Smooth muscle cell (in vitro differentiated cells): ENCODE measurements around the gene ADRA1B. TPM values are rescaled to one million over a fixed set of nuclear protein-coding genes. Genes with fewer than 3 reads are reported as not detected.

Source experiments
- DNase-seq: peaks from one replicate; lab custom pipeline; 2025; ENCODE audit not compliant: unreplicated experiment; lab: John Stamatoyannopoulos, UW
- H2AFZ ChIP-seq: fragments of 200-600 bp; sonication (generic); 2 replicates; pipeline ENCODE4 v1.6.0; 2016; ENCODE audit warnings: antibody characterized with exemption, low read depth, mild to moderate bottlenecking
- H3F3A ChIP-seq: fragments of 200-600 bp; sonication (generic); 2 replicates; pipeline ENCODE4 v1.6.0; 2017; ENCODE audit warnings: antibody characterized with exemption, low read depth
- H3K27ac ChIP-seq: fragments of 200-600 bp; sonication (generic); 2 replicates; pipeline ENCODE4 v1.5.1; 2016; ENCODE audit warnings: low read depth, mild to moderate bottlenecking
- H3K27me3 ChIP-seq: fragments of 200-600 bp; sonication (generic); 2 replicates; pipeline ENCODE4 v1.6.1; 2016; ENCODE audit warnings: low read depth, mild to moderate bottlenecking
- H3K36me3 ChIP-seq: fragments of 200-600 bp; sonication (generic); 2 replicates; pipeline ENCODE4 v1.5.1; 2016; ENCODE audit warnings: low read depth
- H3K4me1 ChIP-seq: fragments of 200-600 bp; sonication (generic); 2 replicates; pipeline ENCODE4 v1.5.1; 2016; ENCODE audit warnings: low read depth
- H3K4me2 ChIP-seq: fragments of 200-600 bp; sonication (generic); 2 replicates; pipeline ENCODE4 v1.6.0; 2016; ENCODE audit warnings: mild to moderate bottlenecking
- H3K4me3 ChIP-seq: fragments of 200-600 bp; sonication (generic); 2 replicates; pipeline ENCODE4 v1.5.1; 2016; ENCODE audit warnings: mild to moderate bottlenecking
- H3K79me2 ChIP-seq: fragments of 200-600 bp; sonication (generic); 2 replicates; pipeline ENCODE4 v1.6.0; 2016; ENCODE audit warnings: low read depth, mild to moderate bottlenecking
- H3K9ac ChIP-seq: fragments of 200-600 bp; sonication (generic); 2 replicates; pipeline ENCODE4 v1.6.0; 2016; ENCODE audit warnings: low read depth
- H3K9me3 ChIP-seq: fragments of 200-600 bp; sonication (generic); replicated peaks from 2 replicates; pipeline ENCODE4 v1.5.1; 2016; ENCODE audit warnings: low read depth
- H4K20me1 ChIP-seq: fragments of 200-600 bp; sonication (generic); 2 replicates; pipeline ENCODE4 v1.6.0; 2016; ENCODE audit warnings: low read depth
- WGBS: methylation state at CpG from one replicate; pipeline ENCODE4 v1.1.7; 2016; ENCODE audit warnings: low lambda C conversion rate; 5-methylcytosine and 5-hydroxymethylcytosine counted together
- polyA plus RNA-seq: library from polyadenylated mRNA; unstranded; fragments of >200 nt; fragmentation: Nextera tagmentation; extraction: Ambion mirVana; gene quantifications from 2 replicates; pipeline ENCODE4 v1.2.1, GENCODE V29; 2016
- total RNA-seq: library from RNA; depleted of rRNA; stranded (reverse); fragments of >200 nt; gene quantifications from 2 replicates; pipeline ENCODE4 v1.2.3, GENCODE V29; 2014
- TF ChIP-seq, protein P1 (sequence below): fragments of 200-600 bp; sonication (generic); IDR thresholded peaks from 2 replicates; pipeline ENCODE4 v1.5.1; 2017; ENCODE audit warnings: borderline replicate concordance, mild to moderate bottlenecking, antibody characterized with exemption; ENCODE audit not compliant: insufficient read depth, poor library complexity, severe bottlenecking

The ADRA1B gene
- total and polyA plus RNA-seq, 2 experiments from 2014 or later: 0.34 to 0.36 TPM

DNA sequence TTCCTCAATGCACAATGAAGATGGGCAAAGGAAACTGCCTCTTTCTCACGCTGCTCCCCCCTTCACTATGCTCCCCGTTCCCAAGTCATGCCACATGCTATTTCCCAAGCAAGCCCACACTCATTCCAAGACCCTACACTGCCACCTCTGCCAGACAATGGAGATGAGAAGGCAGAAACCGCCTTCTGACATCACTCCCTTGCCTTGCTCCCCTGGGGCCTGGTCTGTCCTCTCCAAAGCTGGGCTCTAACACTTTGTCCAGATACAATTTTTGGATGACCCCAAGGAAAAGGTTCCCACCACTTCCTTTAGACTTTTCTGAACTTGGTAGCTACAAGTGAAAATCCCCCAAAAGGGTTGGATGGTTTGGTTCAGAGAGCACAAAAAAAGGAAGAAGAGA is 7.2 kb upstream of the ADRA1B start:
- TF ChIP-seq, protein P1, sequence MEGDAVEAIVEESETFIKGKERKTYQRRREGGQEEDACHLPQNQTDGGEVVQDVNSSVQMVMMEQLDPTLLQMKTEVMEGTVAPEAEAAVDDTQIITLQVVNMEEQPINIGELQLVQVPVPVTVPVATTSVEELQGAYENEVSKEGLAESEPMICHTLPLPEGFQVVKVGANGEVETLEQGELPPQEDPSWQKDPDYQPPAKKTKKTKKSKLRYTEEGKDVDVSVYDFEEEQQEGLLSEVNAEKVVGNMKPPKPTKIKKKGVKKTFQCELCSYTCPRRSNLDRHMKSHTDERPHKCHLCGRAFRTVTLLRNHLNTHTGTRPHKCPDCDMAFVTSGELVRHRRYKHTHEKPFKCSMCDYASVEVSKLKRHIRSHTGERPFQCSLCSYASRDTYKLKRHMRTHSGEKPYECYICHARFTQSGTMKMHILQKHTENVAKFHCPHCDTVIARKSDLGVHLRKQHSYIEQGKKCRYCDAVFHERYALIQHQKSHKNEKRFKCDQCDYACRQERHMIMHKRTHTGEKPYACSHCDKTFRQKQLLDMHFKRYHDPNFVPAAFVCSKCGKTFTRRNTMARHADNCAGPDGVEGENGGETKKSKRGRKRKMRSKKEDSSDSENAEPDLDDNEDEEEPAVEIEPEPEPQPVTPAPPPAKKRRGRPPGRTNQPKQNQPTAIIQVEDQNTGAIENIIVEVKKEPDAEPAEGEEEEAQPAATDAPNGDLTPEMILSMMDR: no peak
- Histone ChIP-seq H3K36me3 (no peaks in the 10 kb centered on the region), H3K4me2 (no peak overlapping the region), H3K9me3 (no peaks in the 10 kb centered on the region), H3K9ac (no peak overlapping the region), H3K79me2 (no peaks in the 10 kb centered on the region), H3K27me3 (peaks cover 6% of the 10 kb centered on the region), H3F3A (peaks cover 16% of the 10 kb centered on the region), H3K4me1 (no peaks in the 10 kb centered on the region), H2AFZ (no peak overlapping the region), H3K27ac (no peak overlapping the region), H3K4me3 (no peak overlapping the region), H4K20me1 (no peaks in the 10 kb centered on the region)
- WGBS: 95% methylated on average over 3 of the region's 3 CpGs
- no peak for DNase-seq

DNA sequence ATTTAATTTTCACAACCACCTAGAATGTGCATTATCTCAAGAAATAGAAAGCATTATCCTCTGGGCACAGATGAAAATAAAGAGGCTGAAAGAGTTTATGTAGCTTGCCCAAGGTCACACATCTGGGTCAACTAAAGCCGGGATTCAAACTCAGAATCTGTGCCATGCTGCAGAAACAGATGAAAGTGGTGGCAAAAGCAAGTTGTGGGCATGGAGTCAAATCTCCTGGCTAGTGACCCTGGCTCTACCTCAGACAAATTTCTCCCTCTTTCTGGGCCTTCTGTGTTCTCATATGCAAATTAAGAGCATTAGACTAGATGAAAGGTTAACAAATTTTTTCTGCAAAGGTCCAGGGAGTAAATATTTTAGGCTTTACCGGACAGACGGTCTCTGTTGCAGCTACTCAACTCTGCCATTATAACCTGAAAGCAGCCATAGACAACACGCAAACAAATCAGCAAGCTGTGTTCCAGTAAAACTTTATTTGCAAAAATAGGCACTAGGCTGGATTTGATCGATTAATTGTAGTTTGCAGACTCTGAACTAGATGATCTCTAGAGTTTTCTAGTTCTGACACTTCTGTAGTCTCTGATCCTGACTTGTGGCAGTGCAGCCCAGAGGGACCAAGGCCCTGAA is 6.0 kb upstream of the ADRA1B start:
- no peak for DNase-seq

DNA sequence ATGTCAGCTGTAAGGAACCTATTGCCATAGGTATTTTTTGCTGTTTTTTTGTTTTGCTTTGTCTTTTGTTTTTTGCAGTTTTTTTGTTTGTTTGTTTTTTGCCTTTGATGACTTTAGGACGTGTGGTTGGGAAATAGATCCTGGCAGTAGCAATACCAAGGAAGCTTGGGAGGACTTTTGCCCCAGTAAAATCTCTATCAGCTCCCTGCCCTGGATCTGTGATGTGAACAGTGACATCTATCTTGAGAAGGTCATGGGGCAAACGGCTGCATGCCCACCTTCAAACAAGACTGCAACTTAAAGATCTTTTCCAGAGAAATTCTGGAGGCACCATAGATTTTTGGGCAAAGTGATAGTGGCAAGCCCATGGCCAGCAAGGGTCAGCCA is 5.4 kb upstream of the ADRA1B start:
- no peaks in the 10 kb centered on the region for H3K4me1 ChIP-seq
- no peaks in the 10 kb centered on the region for H4K20me1 ChIP-seq
- WGBS: 66% methylated on average over 2 of the region's 2 CpGs
- no peak overlapping the region for H2AFZ ChIP-seq
- TF ChIP-seq, protein P1: no peak
- DNase-seq: no peak
- no peak overlapping the region for H3K9ac ChIP-seq
- H3F3A ChIP-seq: peaks cover 11% of the 10 kb centered on the region
- no peak overlapping the region for H3K4me3 ChIP-seq
- peaks cover 21% of the 10 kb centered on the region for H3K27me3 ChIP-seq
- H3K36me3 ChIP-seq: no peaks in the 10 kb centered on the region
- no peaks in the 10 kb centered on the region for H3K9me3 ChIP-seq
- no peaks in the 10 kb centered on the region for H3K79me2 ChIP-seq
- H3K27ac ChIP-seq: no peak overlapping the region
- no peak overlapping the region for H3K4me2 ChIP-seq

More for the DNA sequence above, 6.0 kb upstream of the ADRA1B start:
- H3K27me3 ChIP-seq: peaks cover 17% of the 10 kb centered on the region
- no peak overlapping the region for H3K4me2 ChIP-seq
- no peak overlapping the region for H3K4me3 ChIP-seq
- no peaks in the 10 kb centered on the region for H4K20me1 ChIP-seq
- no peaks in the 10 kb centered on the region for H3K4me1 ChIP-seq
- H3K79me2 ChIP-seq: no peaks in the 10 kb centered on the region
- no peak overlapping the region for H3K9ac ChIP-seq
- no peaks in the 10 kb centered on the region for H3K9me3 ChIP-seq
- TF ChIP-seq, protein P1: no peak
- H3K36me3 ChIP-seq: no peaks in the 10 kb centered on the region
- 92% methylated on average over 5 of the region's 5 CpGs for WGBS
- no peak overlapping the region for H3K27ac ChIP-seq
- peaks cover 11% of the 10 kb centered on the region for H3F3A ChIP-seq
- H2AFZ ChIP-seq: no peak overlapping the region

DNA sequence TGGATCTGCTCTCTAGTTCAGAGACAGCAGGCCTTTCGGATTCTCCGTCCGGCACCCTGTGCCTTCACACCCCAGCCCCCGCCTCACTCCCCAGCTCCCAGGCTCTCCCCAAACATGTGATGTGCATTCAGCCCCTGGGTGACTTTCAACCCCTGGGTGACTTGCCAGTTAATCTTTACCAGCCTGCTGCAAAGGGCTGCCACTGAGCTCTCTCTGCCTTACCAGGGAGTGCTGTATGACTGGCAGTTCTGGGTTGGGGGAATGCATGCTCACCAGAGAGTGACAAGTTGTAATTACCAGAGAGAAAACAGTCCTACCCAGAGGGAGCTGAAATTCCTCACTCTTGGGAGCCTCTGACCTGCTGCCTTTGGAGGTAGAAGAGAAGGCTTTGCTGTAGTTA is 4.9 kb upstream of the ADRA1B start:
- H3F3A ChIP-seq: peaks cover 9% of the 10 kb centered on the region
- H3K9ac ChIP-seq: no peak overlapping the region
- DNase-seq: no peak
- 76% methylated on average over 4 of the region's 4 CpGs for WGBS
- H3K27ac ChIP-seq: no peak overlapping the region
- TF ChIP-seq, protein P1: no peak
- H3K36me3 ChIP-seq: no peaks in the 10 kb centered on the region
- no peaks in the 10 kb centered on the region for H3K79me2 ChIP-seq
- H3K4me1 ChIP-seq: no peaks in the 10 kb centered on the region
- H4K20me1 ChIP-seq: no peaks in the 10 kb centered on the region
- H3K4me2 ChIP-seq: no peak overlapping the region
- H3K27me3 ChIP-seq: peaks cover 21% of the 10 kb centered on the region
- H2AFZ ChIP-seq: no peak overlapping the region
- no peak overlapping the region for H3K4me3 ChIP-seq
- H3K9me3 ChIP-seq: no peaks in the 10 kb centered on the region
